Measurements from ENCODE around the gene ARHGAP27. TPM values are rescaled to one million over a fixed set of nuclear protein-coding genes. Genes with fewer than 3 reads are reported as not detected.

ARHGAP27 gene
- total RNA-seq, 1 donor from 2014 or later, result 10.0 TPM

GRCh38 chr17:45397796-45398195, 34.9 kb downstream of the ARHGAP27 start:
- Mint-ChIP-seq H3K27ac (ENCODE audit: unreplicated experiment) (no peak overlapping the region), H3K4me1 (ENCODE audit: low read depth, unreplicated experiment) (peaks cover 2% of the 10 kb centered on the region), H3K4me3 (ENCODE audit: unreplicated experiment) (no peak overlapping the region), H3K36me3 (ENCODE audit: low read depth, unreplicated experiment) (peaks cover 6% of the 10 kb centered on the region), H3K9me3 (ENCODE audit: unreplicated experiment) (no peaks in the 10 kb centered on the region), H3K27me3 (ENCODE audit: low read depth, unreplicated experiment) (peaks cover 12% of the 10 kb centered on the region)
- H3K4me3 ChIP-seq (ENCODE audit: insufficient read depth, low read depth, low read length), result no peak overlapping the region
- H3K79me2 ChIP-seq (ENCODE audit: insufficient read depth, low read length), result no peaks in the 10 kb centered on the region
- FAIRE-seq (no peak), DNase-seq (ENCODE audit: low read depth) (no peak)
- no peak overlapping the region for H3K4me2 ChIP-seq (ENCODE audit: low read length)
- H3K27me3 ChIP-seq (ENCODE audit: insufficient read depth, low read length), result no peaks in the 10 kb centered on the region
- H2AFZ ChIP-seq (ENCODE audit: low read depth, low read length), result no peak overlapping the region
- no peaks in the 10 kb centered on the region for H3K36me3 ChIP-seq (ENCODE audit: insufficient read depth, low read length)
- TF ChIP-seq CTCF (IDR thresholded peaks at IDR 0.05; ENCODE audit: insufficient read depth, low read depth, low read length) (no peak), EZH2 (IDR thresholded peaks at IDR 0.05; ENCODE audit: insufficient read depth, low read length) (no peak)
- no peaks in the 10 kb centered on the region for H4K20me1 ChIP-seq (ENCODE audit: insufficient read depth, low read length)
- peaks cover 8% of the 10 kb centered on the region for H3K4me1 ChIP-seq (ENCODE audit: insufficient read depth, low read length)
- no peak overlapping the region for H3K9ac ChIP-seq (ENCODE audit: low read length)
- no peaks in the 10 kb centered on the region for H3K9me3 ChIP-seq (ENCODE audit: insufficient read depth, low read depth, low read length)
- no peak overlapping the region for H3K27ac ChIP-seq (ENCODE audit: low read depth, low read length)

GRCh38 chr17:45396496-45397205, 36.0 kb downstream of the ARHGAP27 start:
- H3K9me3 Mint-ChIP-seq (ENCODE audit: unreplicated experiment), result peaks cover 2% of the 10 kb centered on the region
- H3K79me2 ChIP-seq (ENCODE audit: insufficient read depth, low read length), result no peaks in the 10 kb centered on the region
- no peak overlapping the region for H3K4me3 ChIP-seq (ENCODE audit: insufficient read depth, low read depth, low read length)
- H3K36me3 ChIP-seq (ENCODE audit: insufficient read depth, low read length), result no peaks in the 10 kb centered on the region
- DNase-seq (ENCODE audit: low read depth), result no peak
- H3K4me1 ChIP-seq (ENCODE audit: insufficient read depth, low read length), result peaks cover 8% of the 10 kb centered on the region
- peaks cover 2% of the 10 kb centered on the region for H3K4me1 Mint-ChIP-seq (ENCODE audit: low read depth, unreplicated experiment)
- no peaks in the 10 kb centered on the region for H3K27me3 ChIP-seq (ENCODE audit: insufficient read depth, low read length)
- H2AFZ ChIP-seq (ENCODE audit: low read depth, low read length), result no peak overlapping the region
- no peaks in the 10 kb centered on the region for H3K9me3 ChIP-seq (ENCODE audit: insufficient read depth, low read depth, low read length)
- H3K27ac Mint-ChIP-seq (ENCODE audit: unreplicated experiment), result no peak overlapping the region
- no peak overlapping the region for H3K27ac ChIP-seq (ENCODE audit: low read depth, low read length)
- H3K27me3 Mint-ChIP-seq (ENCODE audit: low read depth, unreplicated experiment), result peaks cover 16% of the 10 kb centered on the region
- H3K36me3 Mint-ChIP-seq (ENCODE audit: low read depth, unreplicated experiment), result peaks cover 3% of the 10 kb centered on the region
- no peak for TF ChIP-seq EZH2 (IDR thresholded peaks at IDR 0.05; ENCODE audit: insufficient read depth, low read length)
- no peak for TF ChIP-seq CTCF (IDR thresholded peaks at IDR 0.05; ENCODE audit: insufficient read depth, low read depth, low read length)
- no peak overlapping the region for H3K9ac ChIP-seq (ENCODE audit: low read length)
- no peak overlapping the region for H3K4me3 Mint-ChIP-seq (ENCODE audit: unreplicated experiment)
- no peak overlapping the region for H3K4me2 ChIP-seq (ENCODE audit: low read length)
- no peaks in the 10 kb centered on the region for H4K20me1 ChIP-seq (ENCODE audit: insufficient read depth, low read length)
- no peak for FAIRE-seq
